HEK293 (cell line): ENCODE results near the gene DLL4.

ENCODE experiments used
- ELK4 ChIP-seq: IDR thresholded peaks from 2 replicates; pipeline ENCODE4 v1.6.1; 2011; ENCODE audit warnings: mild to moderate bottlenecking, low read depth, low read length, borderline replicate concordance
- HOXA7 ChIP-seq: sonication (generic); formaldehyde crosslinking; IDR thresholded peaks from 2 replicates; pipeline ENCODE4 v1.8.1; 2022; ENCODE audit warnings: missing genetic modification reagents, borderline replicate concordance
- HOXC10 ChIP-seq: sonication (generic); formaldehyde crosslinking; IDR thresholded peaks from 2 replicates; pipeline ENCODE4 v1.8.1; 2023; ENCODE audit warnings: mild to moderate bottlenecking, missing genetic modification reagents
- KLF9 ChIP-seq: fragments of 450-650 bp; formaldehyde crosslinking; IDR thresholded peaks from 2 replicates; pipeline ENCODE4 v1.5.1; 2016; ENCODE audit warnings: missing biosample characterization, missing genetic modification characterization, low read depth
- REST ChIP-seq: fragments of 450-650 bp; formaldehyde crosslinking; IDR thresholded peaks from 2 replicates; pipeline ENCODE4 v1.5.1; 2016; ENCODE audit warnings: missing biosample characterization, missing genetic modification characterization
- ZFP41 ChIP-seq: fragments of 450-650 bp; formaldehyde crosslinking; IDR thresholded peaks from 2 replicates; pipeline ENCODE4 v1.5.1; 2016; ENCODE audit warnings: missing biosample characterization, missing genetic modification characterization, borderline replicate concordance
- ZNF2 ChIP-seq: fragments of 450-650 bp; formaldehyde crosslinking; IDR thresholded peaks from 2 replicates; pipeline ENCODE4 v1.5.1; 2016; ENCODE audit warnings: missing biosample characterization, missing genetic modification characterization
- ZNF48 ChIP-seq: fragments of 450-650 bp; formaldehyde crosslinking; IDR thresholded peaks from 2 replicates; pipeline ENCODE4 v1.5.1; 2016; ENCODE audit warnings: missing biosample characterization, missing genetic modification characterization
- ZNF561 ChIP-seq: fragments of 450-650 bp; IDR thresholded peaks from 2 replicates; pipeline ENCODE4 v1.5.1; 2018; ENCODE audit warnings: missing biosample characterization, missing genetic modification characterization, borderline replicate concordance
- ZNF580 ChIP-seq: fragments of 450-650 bp; formaldehyde crosslinking; IDR thresholded peaks from 2 replicates; pipeline ENCODE4 v1.5.1; 2016; ENCODE audit warnings: missing biosample characterization, missing genetic modification characterization
- ZNF707 ChIP-seq: fragments of 450-650 bp; formaldehyde crosslinking; IDR thresholded peaks from 2 replicates; pipeline ENCODE4 v1.5.1; 2016; ENCODE audit warnings: missing biosample characterization, missing genetic modification characterization
- ZNF792 ChIP-seq: fragments of 450-650 bp; formaldehyde crosslinking; IDR thresholded peaks from 2 replicates; pipeline ENCODE4 v1.5.1; 2016; ENCODE audit warnings: missing biosample characterization, missing genetic modification characterization
- TF ChIP-seq, protein P1 (sequence below): fragments of 450-650 bp; formaldehyde crosslinking; IDR thresholded peaks from 2 replicates; pipeline ENCODE4 v1.5.1; 2016; ENCODE audit warnings: missing biosample characterization, missing genetic modification characterization

- TF ChIP-seq REST (tag by site-specific recombination) (no peak), ZNF2 (tag by site-specific recombination) (0 out of 2 replicates have a peak, but pooled peaks have one; percentile 2), ZNF580 (tag by site-specific recombination) (no peak), HOXC10 (CRISPR knock-in tag) (no peak), ZNF792 (tag by site-specific recombination) (no peak), ZNF707 (tag by site-specific recombination) (no peak), ZNF561 (tag by site-specific recombination) (no peak), ZNF48 (tag by site-specific recombination) (no peak), KLF9 (tag by site-specific recombination) (no peak), HOXA7 (CRISPR knock-in tag) (no peak), ELK4 (no peak), ZFP41 (tag by site-specific recombination) (no peak)
- TF ChIP-seq, protein P1, sequence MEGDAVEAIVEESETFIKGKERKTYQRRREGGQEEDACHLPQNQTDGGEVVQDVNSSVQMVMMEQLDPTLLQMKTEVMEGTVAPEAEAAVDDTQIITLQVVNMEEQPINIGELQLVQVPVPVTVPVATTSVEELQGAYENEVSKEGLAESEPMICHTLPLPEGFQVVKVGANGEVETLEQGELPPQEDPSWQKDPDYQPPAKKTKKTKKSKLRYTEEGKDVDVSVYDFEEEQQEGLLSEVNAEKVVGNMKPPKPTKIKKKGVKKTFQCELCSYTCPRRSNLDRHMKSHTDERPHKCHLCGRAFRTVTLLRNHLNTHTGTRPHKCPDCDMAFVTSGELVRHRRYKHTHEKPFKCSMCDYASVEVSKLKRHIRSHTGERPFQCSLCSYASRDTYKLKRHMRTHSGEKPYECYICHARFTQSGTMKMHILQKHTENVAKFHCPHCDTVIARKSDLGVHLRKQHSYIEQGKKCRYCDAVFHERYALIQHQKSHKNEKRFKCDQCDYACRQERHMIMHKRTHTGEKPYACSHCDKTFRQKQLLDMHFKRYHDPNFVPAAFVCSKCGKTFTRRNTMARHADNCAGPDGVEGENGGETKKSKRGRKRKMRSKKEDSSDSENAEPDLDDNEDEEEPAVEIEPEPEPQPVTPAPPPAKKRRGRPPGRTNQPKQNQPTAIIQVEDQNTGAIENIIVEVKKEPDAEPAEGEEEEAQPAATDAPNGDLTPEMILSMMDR (tag by site-specific recombination): peak; percentile 48; the same call in 1 of the 2 replicates
Measured at GRCh38 chr15:40929660-40930429, 705 bp downstream of the DLL4 start.
